Trophoblast cell (in vitro differentiated cells and primary cell): ENCODE data around the gene GABRG3.

Source experiments
- DNase-seq, 2 donors: peaks; one replicate each; pipeline ENCODE4 v3.0.0-alpha.2; 2016
- H2AFZ ChIP-seq: 2 replicates; pipeline ENCODE4 v1.6.1; 2013; ENCODE audit warnings: low read length, moderate library complexity, mild to moderate bottlenecking; ENCODE audit not compliant: insufficient read depth, poor library complexity
- H2AK5ac ChIP-seq: 2 replicates; pipeline ENCODE4 v1.6.1; 2013; ENCODE audit warnings: mild to moderate bottlenecking, low read length
- H2BK120ac ChIP-seq: 2 replicates; pipeline ENCODE4 v1.6.1; 2013; ENCODE audit warnings: low read length, mild to moderate bottlenecking, moderate library complexity; ENCODE audit not compliant: insufficient read depth, poor library complexity
- H2BK12ac ChIP-seq: 2 replicates; pipeline ENCODE4 v1.6.1; 2013; ENCODE audit warnings: mild to moderate bottlenecking, low read length, moderate library complexity
- H2BK5ac ChIP-seq: 2 replicates; pipeline ENCODE4 v1.6.1; 2013; ENCODE audit warnings: low read length, low read depth, moderate library complexity, mild to moderate bottlenecking; ENCODE audit not compliant: poor library complexity
- H3K14ac ChIP-seq: 2 replicates; pipeline ENCODE4 v1.6.1; 2013; ENCODE audit warnings: mild to moderate bottlenecking, low read length
- H3K18ac ChIP-seq: 2 replicates; pipeline ENCODE4 v1.6.1; 2013; ENCODE audit warnings: mild to moderate bottlenecking, low read length
- H3K23ac ChIP-seq: 2 replicates; pipeline ENCODE4 v1.6.1; 2013; ENCODE audit warnings: low read length
- H3K27ac ChIP-seq: 2 replicates; pipeline ENCODE4 v1.5.1; 2013; ENCODE audit warnings: low read depth, mild to moderate bottlenecking, inconsistent platforms, low read length, moderate library complexity
- H3K27me3 ChIP-seq: 2 replicates; pipeline ENCODE4 v1.6.1; 2013; ENCODE audit warnings: inconsistent platforms, mild to moderate bottlenecking, low read length, moderate library complexity; ENCODE audit not compliant: insufficient read depth
- H3K36me3 ChIP-seq, 2 experiments: 1 replicate in 1 of 2; 2 replicates in 1 of 2; pipeline ENCODE4 v1.6.1; 2013; ENCODE audit warnings: low read length in 2 of 2, mild to moderate bottlenecking in 2 of 2, moderate library complexity in 1 of 2; ENCODE audit not compliant: insufficient read depth in 2 of 2, control insufficient read depth in 1 of 2
- H3K4ac ChIP-seq: 2 replicates; pipeline ENCODE4 v1.6.1; 2013; ENCODE audit warnings: low read depth, mild to moderate bottlenecking, low read length, moderate library complexity
- H3K4me1 ChIP-seq, 2 experiments: 1 replicate in 1 of 2; 2 replicates in 1 of 2; pipeline ENCODE4 v1.6.1; 2013; ENCODE audit warnings: low read length in 2 of 2, mild to moderate bottlenecking in 2 of 2, moderate library complexity in 1 of 2; ENCODE audit not compliant: insufficient read depth in 2 of 2, control insufficient read depth in 1 of 2
- H3K4me2 ChIP-seq: 2 replicates; pipeline ENCODE4 v1.6.1; 2013; ENCODE audit warnings: inconsistent platforms, mild to moderate bottlenecking, low read length, moderate library complexity
- H3K4me3 ChIP-seq: 2 replicates; pipeline ENCODE4 v1.5.1; 2013; ENCODE audit warnings: mild to moderate bottlenecking, low read depth, low read length, inconsistent platforms
- H3K79me1 ChIP-seq: one replicate; pipeline ENCODE4 v1.6.1; 2013; ENCODE audit warnings: low read length
- H3K79me2 ChIP-seq: 2 replicates; pipeline ENCODE4 v1.6.1; 2013; ENCODE audit warnings: low read length, mild to moderate bottlenecking; ENCODE audit not compliant: control insufficient read depth, insufficient read depth, poor library complexity
- H3K9ac ChIP-seq: 2 replicates; pipeline ENCODE4 v1.6.1; 2013; ENCODE audit warnings: mild to moderate bottlenecking, low read length
- H3K9me3 ChIP-seq: 2 replicates; pipeline ENCODE4 v1.6.1; 2013; ENCODE audit warnings: low read depth, mild to moderate bottlenecking, control low read depth, inconsistent platforms, low read length; ENCODE audit not compliant: insufficient read depth
- H4K12ac ChIP-seq: 2 replicates; pipeline ENCODE4 v1.6.1; 2013; ENCODE audit warnings: low read depth, mild to moderate bottlenecking, low read length, moderate library complexity
- H4K8ac ChIP-seq: 2 replicates; pipeline ENCODE4 v1.6.1; 2013; ENCODE audit warnings: low read depth, mild to moderate bottlenecking, low read length, moderate library complexity
- H4K91ac ChIP-seq: one replicate; pipeline ENCODE4 v1.6.1; 2013; ENCODE audit warnings: low read depth, mild to moderate bottlenecking, low read length, moderate library complexity
- WGBS: extraction: QIAGEN DNeasy Blood & Tissue Kit; methylation state at CpG from one replicate; pipeline ENCODE4 v1.1.7; 2013; ENCODE audit warnings: missing lambda C conversion rate; ENCODE audit not compliant: insufficient read length, insufficient coverage; ENCODE audit errors: extremely low coverage; 5-methylcytosine and 5-hydroxymethylcytosine counted together

Gene GABRG3

DNA sequence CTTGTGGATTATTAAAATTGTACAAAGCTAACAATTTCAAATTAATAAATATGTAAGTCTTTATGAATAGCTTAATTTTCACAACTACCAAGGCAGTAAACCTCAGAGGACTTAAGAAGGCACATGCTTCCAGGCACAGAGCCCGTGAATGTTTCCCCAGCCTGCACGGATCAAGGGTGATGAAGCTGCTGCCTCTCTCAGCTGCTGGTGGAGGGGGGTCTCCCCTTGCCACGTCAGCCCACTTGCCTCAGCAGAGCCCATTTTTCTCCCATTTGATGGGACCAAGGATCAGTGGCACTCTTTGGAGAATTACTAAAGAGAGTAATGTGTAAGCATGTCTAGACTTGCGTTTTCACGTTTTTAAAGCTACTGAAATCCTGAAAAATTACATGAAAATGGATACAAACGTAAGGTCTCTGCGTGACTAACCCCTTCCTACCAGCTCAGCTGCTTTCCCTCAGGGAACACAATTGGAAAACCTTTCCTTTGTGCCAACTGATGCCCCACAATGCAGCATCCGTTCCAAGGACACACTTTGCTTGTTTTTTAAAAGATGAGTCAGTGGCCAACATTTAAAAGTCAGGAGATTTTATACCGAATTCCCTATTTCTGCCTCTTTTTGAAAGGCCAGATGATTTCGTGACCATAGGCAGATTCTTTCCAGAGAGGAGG is 494.1 kb downstream of the GABRG3 start:
- Histone ChIP-seq H3K27me3 (no peaks in the 10 kb centered on the region), H3K79me1 (no peaks in the 10 kb centered on the region), H4K8ac (no peak overlapping the region), H2BK5ac (no peak overlapping the region), H2BK120ac (no peak overlapping the region), H3K14ac (no peak overlapping the region), H3K4me1 (no peaks in the 10 kb centered on the region), H3K9me3 (no peaks in the 10 kb centered on the region), H3K4me3 (no peak overlapping the region), H3K4me2 (no peak overlapping the region), H2AK5ac (no peak overlapping the region), H3K23ac (no peak overlapping the region), H3K9ac (no peak overlapping the region), H3K4ac (no peak overlapping the region), H4K91ac (no peak overlapping the region), H3K36me3 (no peaks in the 10 kb centered on the region), H3K79me2 (no peaks in the 10 kb centered on the region), H3K27ac (no peak overlapping the region), H2AFZ (no peak overlapping the region), H3K18ac (no peak overlapping the region), H4K12ac (no peak overlapping the region), H2BK12ac (no peak overlapping the region)
- no peak for DNase-seq
- WGBS, result no CpG with 5 or more reads among the region's 10 CpGs

GRCh38 chr15:27466758-27467157 is 495.8 kb downstream of the GABRG3 start:
- Histone ChIP-seq H3K27ac (no peak overlapping the region), H3K4ac (no peak overlapping the region), H3K79me1 (no peaks in the 10 kb centered on the region), H3K4me1 (no peaks in the 10 kb centered on the region), H2BK5ac (no peak overlapping the region), H4K91ac (no peak overlapping the region), H3K4me3 (no peak overlapping the region), H4K8ac (no peak overlapping the region), H2BK12ac (no peak overlapping the region), H3K36me3 (no peaks in the 10 kb centered on the region), H3K79me2 (no peaks in the 10 kb centered on the region), H3K27me3 (no peaks in the 10 kb centered on the region), H4K12ac (no peak overlapping the region), H3K4me2 (no peak overlapping the region), H3K9ac (no peak overlapping the region), H3K23ac (no peak overlapping the region), H2BK120ac (no peak overlapping the region), H3K9me3 (no peaks in the 10 kb centered on the region), H3K18ac (no peak overlapping the region), H2AFZ (no peak overlapping the region), H2AK5ac (no peak overlapping the region), H3K14ac (no peak overlapping the region)
- no peak for DNase-seq
- WGBS, result no CpG with 5 or more reads among the region's 2 CpGs

- Histone ChIP-seq H3K14ac (no peak overlapping the region), H2BK120ac (no peak overlapping the region), H2AFZ (no peak overlapping the region), H2BK12ac (no peak overlapping the region), H2AK5ac (no peak overlapping the region), H3K36me3 (no peaks in the 10 kb centered on the region), H3K27me3 (no peaks in the 10 kb centered on the region), H3K4ac (no peak overlapping the region), H4K91ac (no peak overlapping the region), H2BK5ac (no peak overlapping the region), H4K12ac (no peak overlapping the region), H3K4me2 (no peak overlapping the region), H3K79me1 (no peaks in the 10 kb centered on the region), H3K23ac (no peak overlapping the region), H3K4me3 (no peak overlapping the region), H4K8ac (no peak overlapping the region), H3K9me3 (no peaks in the 10 kb centered on the region), H3K4me1 (no peaks in the 10 kb centered on the region), H3K18ac (no peak overlapping the region), H3K79me2 (no peaks in the 10 kb centered on the region), H3K9ac (no peak overlapping the region), H3K27ac (no peak overlapping the region)
- no peak for DNase-seq
- no CpG with 5 or more reads among the region's 3 CpGs for WGBS
Measured at GRCh38 chr15:27468151-27468591, 497.2 kb downstream of the GABRG3 start.

DNA sequence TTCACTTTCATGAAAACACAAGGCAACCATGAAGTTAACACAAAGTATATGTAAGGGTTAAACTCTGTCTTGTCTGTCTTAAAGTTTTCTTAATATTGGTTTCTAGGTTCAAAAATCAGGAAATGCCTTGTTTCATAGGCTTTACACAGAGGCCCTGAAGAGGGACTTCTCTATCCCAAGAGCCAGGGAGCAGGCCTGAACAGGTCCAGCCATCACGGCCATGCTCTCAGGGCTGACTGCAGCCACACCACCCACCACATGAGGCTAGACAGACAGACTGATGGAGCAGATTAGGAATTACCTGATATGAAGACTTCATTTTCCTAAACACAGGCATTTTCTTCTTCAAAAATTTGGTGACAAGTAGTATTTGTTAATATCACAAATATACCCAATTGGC is 502.9 kb downstream of the GABRG3 start:
- Histone ChIP-seq H3K4me2 (no peak overlapping the region), H4K8ac (no peak overlapping the region), H2BK12ac (no peak overlapping the region), H2AFZ (no peak overlapping the region), H3K27ac (no peak overlapping the region), H3K9me3 (no peaks in the 10 kb centered on the region), H4K91ac (no peak overlapping the region), H3K4me3 (no peak overlapping the region), H3K14ac (no peak overlapping the region), H3K79me1 (no peaks in the 10 kb centered on the region), H3K36me3 (no peaks in the 10 kb centered on the region), H3K27me3 (no peaks in the 10 kb centered on the region), H4K12ac (no peak overlapping the region), H2AK5ac (no peak overlapping the region), H3K18ac (no peak overlapping the region), H3K4me1 (no peaks in the 10 kb centered on the region), H2BK5ac (no peak overlapping the region), H3K79me2 (no peaks in the 10 kb centered on the region), H2BK120ac (no peak overlapping the region), H3K23ac (no peak overlapping the region), H3K4ac (no peak overlapping the region), H3K9ac (no peak overlapping the region)
- WGBS, result no CpG with 5 or more reads among the region's 1 CpG
- DNase-seq, result no peak
